GM19468 (cell line): ENCODE results near the gene POU2AF3.
"Not testable (repeated sequence)": the region's sequence is repeated elsewhere in the genome, so short reads cannot be mapped to it uniquely, and the experiment has no call there.

Source experiments
- ATAC-seq: cut with Tn5 transposase; IDR thresholded peaks from one replicate; pipeline ENCODE4 v1.9.1; 2021; ENCODE audit warnings: mild to moderate bottlenecking, moderate library complexity, moderate number of reproducible peaks; ENCODE audit not compliant: unreplicated experiment; ENCODE audit errors: extremely low read depth

The POU2AF3 gene, protein sequence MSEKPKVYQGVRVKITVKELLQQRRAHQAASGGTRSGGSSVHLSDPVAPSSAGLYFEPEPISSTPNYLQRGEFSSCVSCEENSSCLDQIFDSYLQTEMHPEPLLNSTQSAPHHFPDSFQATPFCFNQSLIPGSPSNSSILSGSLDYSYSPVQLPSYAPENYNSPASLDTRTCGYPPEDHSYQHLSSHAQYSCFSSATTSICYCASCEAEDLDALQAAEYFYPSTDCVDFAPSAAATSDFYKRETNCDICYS

DNA sequence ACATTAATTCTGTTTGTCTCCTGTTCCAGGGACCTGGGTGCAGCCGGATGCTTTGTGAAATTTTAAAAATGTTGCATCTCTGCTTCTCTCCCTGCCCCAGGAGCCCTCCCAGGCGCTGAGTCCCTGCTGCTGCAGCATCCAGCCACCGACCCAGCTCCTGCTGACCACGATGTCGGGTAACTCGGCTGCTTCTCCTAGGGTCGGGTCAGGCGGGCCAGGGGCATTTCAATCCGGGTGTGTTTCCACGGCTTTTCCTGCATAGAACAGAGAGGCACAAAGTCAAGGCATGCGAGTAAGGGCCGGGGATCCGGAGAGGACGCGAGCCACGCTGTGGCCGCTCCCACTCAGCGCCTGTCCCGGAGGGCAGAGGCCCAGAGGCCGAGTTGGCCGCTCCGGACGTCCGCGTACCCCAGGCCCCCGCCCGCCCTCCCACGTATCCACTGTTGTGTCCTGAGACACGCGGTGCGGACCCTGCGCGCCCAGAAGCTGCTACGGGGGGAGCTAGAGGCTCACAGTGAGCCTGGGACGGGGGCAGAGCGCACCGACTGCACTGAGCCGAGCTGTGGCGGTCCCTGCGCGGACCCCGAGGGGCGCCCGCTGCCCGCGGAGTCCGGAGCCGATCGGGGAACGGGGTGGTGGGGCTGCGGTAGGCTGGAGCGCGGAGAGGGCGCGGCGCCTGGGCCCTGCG, at the start of gene POU2AF3:
Gene POU2AF3 (plus strand): TSS at position 134 of the 688 bp plus-strand sequence. CDS start 36 bp downstream, at position 170.
- ATAC-seq: no peak

DNA sequence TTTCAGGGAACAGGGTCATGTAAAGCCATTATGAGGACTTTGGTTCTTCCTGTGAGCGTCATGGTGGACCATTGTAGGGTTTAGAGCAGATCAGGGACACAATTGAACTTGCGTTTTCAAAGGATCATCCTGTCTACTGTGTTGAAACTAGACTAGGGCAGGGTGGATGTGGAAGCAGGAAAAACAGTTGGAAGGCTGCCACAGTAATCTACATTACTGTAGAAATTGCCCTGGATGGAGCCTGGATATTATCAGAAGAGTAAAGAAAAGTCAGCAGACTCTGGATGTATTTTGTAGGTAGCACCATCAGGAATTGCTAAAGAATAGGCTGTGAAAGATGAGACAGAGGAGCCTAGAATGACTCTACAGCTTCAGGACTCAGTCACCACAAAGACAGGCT, 47.4 kb upstream of the POU2AF3 start:
- ATAC-seq: no peak

DNA sequence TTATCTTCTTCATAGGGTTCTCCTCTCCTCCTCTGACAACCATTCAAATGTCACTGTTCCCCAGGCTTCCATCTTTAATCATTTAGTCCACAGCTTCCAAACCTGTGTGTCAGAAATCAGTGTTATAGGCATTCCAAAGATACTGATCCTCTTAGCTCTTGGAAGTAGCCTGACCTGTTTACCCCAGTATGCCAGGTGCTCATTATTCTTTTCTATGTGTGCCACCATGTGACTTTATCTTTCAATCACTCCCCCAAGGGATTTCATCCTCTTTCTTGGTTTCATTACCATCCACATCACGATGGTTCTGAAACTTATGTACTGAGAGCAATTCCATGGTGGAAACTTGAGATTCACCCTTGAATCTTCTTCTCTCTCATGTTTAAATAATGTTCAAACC, 45.2 kb upstream of the POU2AF3 start:
- no peak for ATAC-seq

DNA sequence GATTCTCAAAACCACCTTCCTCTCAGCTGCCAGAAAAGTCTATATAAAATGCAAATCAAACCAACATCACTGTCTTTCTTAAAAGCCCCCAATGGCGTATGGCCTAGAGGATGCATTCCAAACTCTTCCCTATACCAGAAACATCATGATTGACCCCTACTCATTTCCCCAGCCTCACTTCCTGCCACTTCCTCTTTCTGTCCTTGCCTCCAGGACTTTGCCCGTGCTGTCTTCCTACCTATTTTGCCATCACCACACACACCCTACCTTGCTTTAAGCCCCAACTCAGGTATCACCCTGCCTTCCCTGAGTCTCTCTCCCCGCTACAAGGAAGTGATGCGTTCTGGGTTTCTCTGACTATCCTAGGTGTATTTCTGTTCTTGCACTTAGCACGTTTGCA, 44.7 kb upstream of the POU2AF3 start:
- ATAC-seq: no peak

DNA sequence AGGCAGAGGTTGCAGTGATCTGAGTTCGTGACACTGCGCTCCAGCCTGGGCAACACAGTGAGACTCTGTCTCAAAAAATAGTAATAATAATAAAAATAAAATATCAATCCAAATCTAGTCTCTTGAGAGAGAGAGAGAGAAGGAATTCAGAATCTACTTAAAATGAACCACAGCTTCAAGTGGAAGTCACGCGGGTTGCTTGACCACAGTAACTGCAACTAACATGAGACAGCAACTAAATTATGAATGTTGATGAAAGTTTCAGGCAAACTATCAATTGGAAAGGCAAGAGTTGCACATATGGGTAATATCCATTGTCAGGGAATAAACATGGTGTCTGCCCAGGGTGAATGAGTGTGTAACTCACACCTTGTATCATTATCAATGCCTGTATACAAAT, 40.3 kb upstream of the POU2AF3 start:
- ATAC-seq: no peak

DNA sequence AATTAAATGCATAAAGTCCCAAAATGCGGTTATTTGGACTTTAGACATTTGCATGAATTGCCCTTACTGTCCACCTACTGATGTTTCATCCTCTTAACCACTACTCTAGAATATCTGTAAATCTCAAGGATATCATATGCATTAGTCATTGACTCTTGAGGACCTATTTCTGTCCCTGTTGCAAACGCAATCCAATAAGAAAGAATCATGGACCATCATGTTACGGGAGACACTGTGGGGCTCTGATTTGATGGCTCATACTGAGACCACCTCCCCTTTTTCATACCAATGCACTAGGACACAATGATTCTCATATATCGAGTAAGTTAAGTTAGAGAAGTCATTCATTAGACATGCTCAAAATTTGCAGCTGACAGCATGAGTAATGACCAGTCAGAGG, 38.5 kb upstream of the POU2AF3 start:
- no peak for ATAC-seq

DNA sequence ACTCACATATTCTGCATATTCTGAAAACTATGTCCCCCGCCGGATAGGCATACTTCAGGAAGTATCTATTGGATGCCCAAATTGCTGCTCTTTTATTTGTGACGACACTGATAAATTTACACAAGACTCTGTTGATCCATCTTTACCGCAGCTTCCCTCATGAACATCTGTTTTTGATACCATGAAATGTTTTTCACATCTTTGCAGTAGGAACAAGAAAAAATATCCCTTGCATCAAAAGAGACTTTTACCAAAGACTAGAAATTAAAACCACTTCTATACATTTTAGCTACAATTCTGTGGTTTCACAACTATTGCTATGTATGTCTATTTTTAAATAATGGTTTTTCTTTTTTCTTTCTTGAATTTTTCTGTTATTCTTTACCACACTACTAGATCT, 37.5 kb upstream of the POU2AF3 start:
- ATAC-seq: no peak

DNA sequence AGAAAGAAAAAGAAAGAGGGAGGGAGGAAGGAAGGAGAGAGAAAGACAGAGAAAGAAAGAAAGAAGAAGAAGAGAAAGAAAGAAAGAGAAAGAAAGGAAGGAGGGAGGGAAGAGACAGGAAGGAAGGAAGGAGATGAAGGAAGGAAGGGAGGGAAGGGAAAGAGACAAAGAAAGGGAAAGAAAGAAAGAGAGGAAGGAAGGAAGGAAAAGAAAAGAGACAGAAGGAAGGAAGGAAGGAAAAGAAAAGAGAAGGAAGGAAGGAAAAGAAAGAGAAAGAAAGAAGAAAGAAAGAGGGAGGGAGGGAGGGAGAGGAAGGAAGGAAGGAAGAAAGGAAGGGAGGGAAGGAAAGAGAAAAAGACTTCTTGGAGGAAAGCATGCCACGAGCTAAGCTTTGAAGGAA, 33.7 kb upstream of the POU2AF3 start:
- no peak for ATAC-seq

DNA sequence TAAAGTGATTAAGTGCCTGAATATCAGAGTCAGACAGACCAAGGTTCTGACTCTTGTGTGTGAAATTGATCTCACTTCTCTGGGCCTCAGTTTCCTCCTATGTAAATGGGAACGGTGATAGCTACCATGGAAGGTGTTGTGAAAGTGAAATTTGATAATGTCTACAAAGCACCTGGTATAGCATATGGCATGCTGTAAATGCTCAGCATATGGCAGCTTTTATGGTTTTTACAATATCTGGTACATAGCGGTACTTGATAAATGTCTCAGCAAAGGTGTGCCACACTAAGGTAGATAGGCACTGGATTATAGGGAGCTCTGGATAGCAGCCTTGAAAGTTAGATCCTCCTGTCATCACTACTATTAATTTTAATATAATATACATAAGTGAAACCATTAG, 32.9 kb upstream of the POU2AF3 start:
- ATAC-seq: no peak

DNA sequence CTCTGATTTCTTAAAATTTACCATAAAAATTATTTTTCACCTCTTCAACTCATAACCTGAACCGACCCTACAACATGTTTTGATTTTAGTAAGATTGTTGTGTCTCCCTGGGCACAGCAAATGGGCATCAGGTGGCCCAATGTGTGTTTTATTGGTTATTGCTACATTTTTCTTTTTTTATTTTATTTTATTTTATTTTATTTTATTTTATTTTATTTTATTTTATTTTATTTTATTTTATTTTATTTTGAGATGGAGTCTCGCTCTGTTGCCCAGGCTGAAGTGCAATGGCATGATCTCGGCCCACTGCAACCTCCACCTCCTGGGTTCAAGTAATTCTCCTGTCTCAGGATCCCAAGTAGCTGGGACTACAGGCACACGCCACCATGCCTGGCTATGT, 30.0 kb upstream of the POU2AF3 start:
- ATAC-seq: not testable (repeated sequence)

DNA sequence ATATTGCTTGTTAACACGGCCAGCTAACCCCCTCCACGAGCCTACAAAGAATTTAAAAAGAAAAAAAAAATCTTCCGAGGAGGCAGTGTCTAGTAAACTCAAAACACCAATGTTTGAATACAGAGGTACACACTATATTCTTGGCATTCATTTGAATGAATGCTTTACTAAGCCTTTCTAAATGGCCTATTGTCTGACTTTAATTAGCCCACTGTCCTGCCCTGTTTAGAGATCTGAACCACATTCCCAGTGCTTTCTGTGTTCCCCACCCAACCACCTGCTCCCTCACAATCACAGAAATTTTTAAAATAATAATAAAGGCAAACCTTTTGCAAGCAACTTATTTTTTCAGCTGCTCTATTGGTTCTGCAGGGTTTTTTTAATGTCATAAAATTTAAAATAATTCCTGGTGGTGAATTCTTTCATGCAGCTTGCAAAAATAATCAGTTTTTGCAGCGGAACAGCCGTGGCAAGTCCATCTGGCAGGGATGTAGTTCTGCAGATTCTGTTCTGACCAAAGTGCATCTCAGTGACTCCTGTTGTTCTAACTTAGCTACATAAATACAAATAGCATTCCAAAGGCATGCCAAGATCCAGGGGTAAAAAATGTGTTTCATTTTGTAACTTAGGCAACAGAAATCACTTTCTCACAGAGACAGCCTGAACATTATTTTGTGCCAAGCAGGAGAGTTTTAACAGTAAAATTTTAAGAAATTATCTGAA, 29.0 kb upstream of the POU2AF3 start:
- no peak for ATAC-seq

DNA sequence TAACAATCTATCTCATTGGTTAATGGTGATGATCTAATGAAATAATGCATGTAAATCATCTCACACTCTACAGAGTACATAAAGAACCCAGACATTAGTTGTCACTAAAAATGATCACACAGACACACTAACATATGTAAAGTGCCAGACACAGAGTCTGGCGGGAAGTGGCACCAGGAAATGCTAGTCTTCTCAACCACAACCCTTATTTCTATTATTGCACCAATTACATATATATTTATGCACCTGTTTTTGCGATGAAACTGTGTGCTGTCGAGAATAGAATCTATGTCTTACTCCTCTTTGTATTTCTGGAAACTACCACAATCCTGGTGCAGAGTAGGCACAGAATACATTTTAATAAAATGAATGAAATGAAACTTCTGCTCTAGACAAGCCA, 25.9 kb upstream of the POU2AF3 start:
- no peak for ATAC-seq

DNA sequence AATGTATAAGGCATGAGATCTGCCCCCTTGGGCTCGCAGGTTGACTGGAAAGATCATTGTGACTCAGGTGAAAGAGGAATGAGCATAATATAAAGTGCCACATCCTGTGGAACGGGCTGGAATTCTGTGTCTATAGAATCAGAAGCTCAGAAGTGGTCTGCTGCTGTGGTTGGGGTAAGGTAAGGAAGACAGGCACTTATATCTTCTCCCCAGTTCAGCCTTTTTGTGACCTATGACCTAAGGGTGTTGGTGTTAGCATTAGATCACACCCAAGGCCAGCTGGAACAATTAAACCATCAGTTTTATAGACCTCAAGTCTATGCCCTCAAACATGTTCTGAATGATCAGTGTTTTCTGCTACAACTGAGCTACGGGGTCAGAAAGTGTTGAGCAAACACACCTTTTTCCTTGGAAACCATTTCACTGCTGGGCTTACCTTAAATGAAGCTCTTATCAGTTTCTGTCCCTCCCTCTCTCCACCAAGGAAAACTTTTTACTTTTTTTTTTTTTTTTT, 15.7 kb upstream of the POU2AF3 start:
- ATAC-seq: no peak

DNA sequence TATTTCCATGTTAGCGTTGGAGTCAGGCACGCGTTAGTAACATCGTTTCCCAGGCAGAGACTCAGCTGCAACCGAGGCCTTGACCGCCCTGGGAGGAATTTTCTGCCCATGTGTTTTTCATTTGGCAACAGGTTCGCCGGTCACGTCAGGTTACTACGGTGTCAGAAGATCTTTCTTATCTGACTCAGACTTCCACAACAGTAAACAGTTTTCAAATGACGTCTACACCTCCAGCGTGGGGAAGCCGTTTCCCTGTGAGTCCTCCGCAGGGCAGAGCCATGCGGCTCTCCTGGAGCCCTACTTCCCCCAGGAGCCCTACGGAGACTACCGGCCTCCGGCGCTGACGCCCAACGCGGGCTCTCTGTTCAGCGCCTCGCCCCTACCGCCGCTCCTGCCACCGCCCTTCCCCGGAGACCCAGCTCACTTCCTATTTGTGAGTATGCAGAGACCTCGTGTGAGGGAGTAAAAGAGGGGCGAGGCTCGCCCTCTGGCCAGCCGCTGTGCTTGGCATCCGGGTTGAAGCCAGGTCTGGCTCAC, 14.3 kb upstream of the POU2AF3 start:
- ATAC-seq: no peak

DNA sequence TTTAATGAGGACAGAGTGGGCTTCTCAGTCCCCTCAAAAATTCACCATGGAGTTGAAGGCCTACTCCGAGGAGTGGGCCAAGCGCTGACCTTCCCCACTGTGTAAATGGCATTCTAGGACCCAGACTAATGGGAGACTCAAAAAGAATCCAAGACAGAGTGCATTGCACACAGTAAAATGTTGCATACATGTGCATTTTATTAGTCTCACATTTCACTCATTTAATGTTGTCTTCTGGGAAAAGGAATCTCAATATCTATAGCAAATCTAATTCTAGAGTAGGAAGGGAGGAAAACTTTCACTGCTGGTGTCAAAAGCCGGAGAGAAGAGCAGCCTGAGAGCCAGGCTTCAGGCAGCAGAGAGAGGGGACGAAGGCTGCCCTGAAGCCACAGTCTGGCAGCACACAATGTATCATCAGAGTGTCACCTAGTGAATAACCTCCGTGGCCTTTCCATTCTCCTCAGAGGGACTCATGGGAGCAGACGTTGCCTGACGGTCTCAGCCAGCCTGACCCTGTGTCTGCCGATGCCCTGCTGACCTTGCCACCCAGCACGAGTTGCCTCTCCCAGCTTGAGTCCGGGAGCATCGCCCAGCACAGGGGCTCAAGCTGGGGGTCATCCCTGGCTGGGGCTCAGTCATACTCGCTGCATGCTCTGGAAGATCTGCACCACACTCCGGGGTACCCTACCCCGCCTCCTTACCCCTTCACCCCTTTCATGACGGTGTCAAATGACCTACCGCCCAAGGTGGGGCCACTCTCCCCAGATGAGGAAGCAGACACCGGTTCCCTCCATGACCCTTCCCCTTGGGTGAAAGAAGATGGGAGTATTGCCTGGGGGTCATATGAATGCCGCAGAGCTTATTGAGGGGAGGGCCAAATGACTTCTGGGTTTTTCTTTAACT, 12.9 kb upstream of the POU2AF3 start:
- ATAC-seq: no peak

DNA sequence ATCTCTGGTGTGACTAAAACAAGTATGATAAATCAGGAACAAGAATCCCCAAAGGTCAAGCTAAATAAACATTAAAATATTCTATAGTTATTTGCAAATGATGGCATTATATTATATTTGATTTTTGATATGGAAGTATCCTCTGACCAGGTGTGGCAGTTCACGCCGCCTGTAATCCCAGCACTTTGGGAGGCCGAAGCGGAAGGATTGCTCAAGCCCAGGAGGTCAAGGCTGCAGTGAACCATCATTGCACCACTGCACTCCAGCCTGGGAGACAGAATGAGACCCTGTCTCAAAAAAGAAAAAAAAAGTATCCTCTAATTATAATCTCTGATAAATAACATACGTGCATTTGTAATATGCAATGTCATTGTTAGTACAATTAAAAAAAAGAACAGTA, 6.6 kb upstream of the POU2AF3 start:
- ATAC-seq: no peak

DNA sequence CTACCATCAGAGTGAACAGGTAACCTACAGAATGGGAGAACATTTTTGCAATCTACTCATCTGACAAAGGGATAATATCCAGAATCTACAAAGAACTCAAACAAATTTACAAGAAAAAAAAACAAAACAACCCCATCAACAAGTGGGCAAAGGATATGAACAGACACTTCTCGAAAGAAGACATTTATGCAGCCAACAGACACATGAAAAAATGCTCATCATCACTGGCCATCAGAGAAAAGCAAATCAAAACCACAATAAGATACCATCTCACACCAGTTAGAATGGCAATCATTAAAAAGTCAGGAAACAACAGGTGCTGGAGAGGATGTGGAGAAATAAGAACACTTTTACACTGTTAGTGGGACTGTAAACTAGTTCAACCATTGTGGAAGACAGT, 5.9 kb upstream of the POU2AF3 start:
- ATAC-seq: not testable (repeated sequence)

DNA sequence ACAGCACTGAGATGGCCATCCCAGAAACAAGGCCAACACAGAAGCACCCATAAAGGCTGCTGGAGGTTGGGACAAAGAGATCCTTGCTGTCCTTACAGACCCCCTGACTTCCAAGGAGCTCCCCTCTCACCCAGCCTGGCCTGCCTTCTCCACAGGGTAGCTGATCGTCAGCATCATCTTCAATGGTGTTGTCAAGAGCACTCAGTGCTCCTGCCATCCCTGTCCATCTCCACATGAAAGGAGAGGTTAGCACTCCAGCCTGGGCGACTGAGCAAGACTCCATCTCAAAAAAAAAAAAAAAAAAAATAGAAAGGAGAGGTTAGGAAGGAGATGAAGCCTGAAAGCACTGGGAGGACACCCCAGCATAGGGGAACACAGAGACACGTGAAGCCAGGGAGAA, 2.1 kb upstream of the POU2AF3 start:
- ATAC-seq: no peak

DNA sequence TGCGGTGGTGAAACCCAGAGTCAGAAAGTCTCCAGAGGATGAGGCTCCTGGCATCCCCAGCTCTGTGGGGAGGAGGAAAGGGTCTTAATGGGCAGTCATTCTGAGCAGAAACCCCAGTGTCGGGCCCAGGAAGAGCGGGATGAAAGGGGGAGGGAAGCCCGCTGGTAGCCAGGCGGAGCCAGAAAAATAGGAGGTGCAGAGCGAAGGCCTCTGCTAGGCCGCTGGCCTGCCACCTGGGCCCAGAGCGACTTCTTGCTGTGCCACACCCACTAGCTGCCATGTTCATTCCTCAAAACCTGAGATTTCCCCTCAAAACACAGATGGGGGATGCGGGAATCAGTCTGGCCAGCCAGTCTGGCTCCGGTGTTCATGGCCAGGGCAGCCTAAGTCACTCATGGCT, 650 bp upstream of the POU2AF3 start:
- ATAC-seq: no peak
